Measurements from ENCODE around the gene SPATA2L. TPM values are rescaled to one million over a fixed set of nuclear protein-coding genes. Genes with fewer than 3 reads are reported as not detected.
A peak's percentile ranks its signal among the peaks of the same experiment; 100 is the strongest.

Gene SPATA2L, protein sequence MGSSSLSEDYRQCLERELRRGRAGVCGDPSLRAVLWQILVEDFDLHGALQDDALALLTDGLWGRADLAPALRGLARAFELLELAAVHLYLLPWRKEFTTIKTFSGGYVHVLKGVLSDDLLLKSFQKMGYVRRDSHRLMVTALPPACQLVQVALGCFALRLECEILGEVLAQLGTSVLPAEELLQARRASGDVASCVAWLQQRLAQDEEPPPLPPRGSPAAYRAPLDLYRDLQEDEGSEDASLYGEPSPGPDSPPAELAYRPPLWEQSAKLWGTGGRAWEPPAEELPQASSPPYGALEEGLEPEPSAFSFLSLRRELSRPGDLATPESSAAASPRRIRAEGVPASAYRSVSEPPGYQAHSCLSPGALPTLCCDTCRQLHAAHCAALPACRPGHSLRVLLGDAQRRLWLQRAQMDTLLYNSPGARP
- 1 to 10 TPM; 5.3 to 9.8 (median 8.2) TPM for polyA plus RNA-seq (ENCODE audit: insufficient read length in 4 of 4)

DNA sequence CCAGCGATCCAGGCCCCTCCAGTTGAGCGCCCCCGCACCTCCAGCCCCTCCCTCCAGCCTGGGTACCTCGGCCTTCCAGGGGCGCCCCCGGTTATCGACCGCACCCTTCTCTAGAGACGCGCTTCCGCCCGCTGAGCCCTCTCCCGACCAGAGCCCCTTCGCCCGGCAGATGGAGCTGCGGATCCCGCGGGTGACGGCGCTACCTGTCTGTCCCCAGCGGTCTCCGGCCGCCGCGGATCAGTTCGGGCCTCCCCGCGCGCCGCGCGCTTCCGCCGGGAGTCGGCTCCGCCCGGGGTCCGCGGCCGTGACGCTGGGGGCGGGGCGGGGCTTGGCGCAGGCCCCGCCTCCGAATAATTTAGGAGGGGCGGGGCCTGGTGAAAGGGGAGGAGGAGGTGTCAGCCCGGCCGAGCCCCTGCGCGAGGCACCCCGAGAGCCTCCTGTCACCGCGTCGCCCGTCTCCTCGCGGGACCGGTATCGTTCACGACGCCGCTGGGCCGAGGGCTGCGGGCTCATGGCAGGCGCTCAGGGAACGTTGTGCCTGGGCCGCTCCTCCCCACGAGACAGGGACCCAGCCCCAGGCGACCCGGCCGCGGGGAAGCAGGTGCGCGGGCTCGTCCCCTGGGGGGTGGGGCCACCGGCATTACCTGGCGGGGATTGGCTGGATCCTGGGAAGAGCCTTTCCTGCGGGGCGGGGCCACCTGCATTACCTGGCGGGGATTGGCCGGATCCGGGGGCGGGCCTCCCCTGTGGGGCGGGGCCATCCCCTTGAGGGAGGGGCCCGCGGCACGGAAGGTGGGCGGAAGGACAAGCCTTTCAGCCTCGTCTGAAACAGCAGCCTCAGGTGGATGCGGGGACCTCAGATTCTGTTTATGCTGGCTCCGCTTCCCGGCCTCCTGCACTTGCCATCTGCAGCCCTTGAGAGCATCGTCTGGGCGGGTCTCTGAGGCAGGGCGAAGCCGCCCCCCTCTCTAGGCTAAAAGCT is at the start of gene SPATA2L:
TSS of gene SPATA2L (minus strand) at position 281 of the 982 bp plus-strand sequence. CDS start 473 bp downstream, outside the sequence.
- DNase-seq (ENCODE audit: low read depth in 4 of 4, low spot score in 2 of 4), result peak in 3 of 4 donors; percentile 60 to 85 (median 84)

GRCh38 chr16:89749637-89750036 is 48.1 kb upstream of the SPATA2L start:
- no peak for DNase-seq (ENCODE audit: low read depth in 4 of 4, low spot score in 2 of 4)

DNA sequence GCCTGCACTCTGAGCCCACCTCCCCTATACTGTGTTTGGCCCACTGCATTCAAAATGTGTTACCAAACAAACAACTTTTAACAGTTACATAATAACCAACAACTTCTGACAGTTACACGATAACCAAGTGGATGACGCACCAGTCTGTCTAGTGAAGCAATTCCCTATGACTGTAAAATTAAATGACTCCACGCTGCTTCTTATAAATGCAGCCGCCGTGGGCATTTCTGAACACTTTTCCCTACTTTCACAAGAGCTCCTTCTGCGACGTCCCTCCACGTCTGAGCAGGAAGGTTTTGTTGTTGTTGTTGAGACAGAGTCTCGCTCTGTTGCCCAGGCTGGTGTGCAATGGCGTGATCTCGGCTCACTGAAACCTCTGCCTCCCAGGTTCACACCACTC is 47.4 kb upstream of the SPATA2L start:
- no peak for DNase-seq (ENCODE audit: low read depth in 4 of 4, low spot score in 2 of 4)

DNA sequence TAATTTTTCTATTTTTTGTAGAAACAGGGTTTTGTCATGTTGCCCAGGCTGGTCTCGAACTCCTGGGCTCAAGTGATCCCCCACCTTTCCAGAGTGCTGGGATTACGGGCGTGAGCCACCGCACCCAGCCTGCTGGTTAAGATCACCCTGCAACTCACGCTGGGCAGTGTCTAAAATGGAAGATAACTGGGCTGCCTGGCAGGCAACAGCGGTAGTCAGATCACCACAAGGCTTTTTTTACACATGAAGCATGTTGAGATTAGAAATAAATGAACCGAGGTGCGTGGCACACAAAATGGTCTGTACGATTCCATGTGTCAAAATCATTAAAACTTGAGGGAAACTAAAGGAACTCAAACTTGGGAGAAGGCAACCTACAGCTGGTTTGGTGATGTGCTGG is 46.6 kb upstream of the SPATA2L start:
- no peak for DNase-seq (ENCODE audit: low read depth in 4 of 4, low spot score in 2 of 4)

GRCh38 chr16:89746043-89746442 is 44.5 kb upstream of the SPATA2L start:
- no peak for DNase-seq (ENCODE audit: low read depth in 4 of 4, low spot score in 2 of 4)

DNA sequence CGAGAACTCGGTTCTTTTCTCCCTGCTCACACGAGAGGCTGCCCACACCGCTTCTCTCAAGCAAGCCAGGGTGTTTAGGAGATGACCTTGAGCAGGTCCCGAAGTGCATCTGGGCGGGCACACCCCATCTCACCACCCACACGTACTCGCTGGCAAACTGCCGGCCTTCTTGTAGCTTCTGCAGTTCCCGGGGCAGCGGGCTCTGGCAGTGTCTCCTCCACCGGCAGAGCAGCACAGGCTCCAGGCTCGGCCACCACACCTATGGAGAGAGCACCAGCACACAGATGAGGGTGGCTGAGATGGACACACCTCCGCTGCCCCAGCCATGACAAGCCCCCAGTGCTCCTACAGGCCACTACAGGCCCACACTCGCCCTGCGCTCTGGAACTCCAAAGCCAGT is 43.3 kb upstream of the SPATA2L start:
- DNase-seq (ENCODE audit: low read depth in 4 of 4, low spot score in 2 of 4), result no peak

DNA sequence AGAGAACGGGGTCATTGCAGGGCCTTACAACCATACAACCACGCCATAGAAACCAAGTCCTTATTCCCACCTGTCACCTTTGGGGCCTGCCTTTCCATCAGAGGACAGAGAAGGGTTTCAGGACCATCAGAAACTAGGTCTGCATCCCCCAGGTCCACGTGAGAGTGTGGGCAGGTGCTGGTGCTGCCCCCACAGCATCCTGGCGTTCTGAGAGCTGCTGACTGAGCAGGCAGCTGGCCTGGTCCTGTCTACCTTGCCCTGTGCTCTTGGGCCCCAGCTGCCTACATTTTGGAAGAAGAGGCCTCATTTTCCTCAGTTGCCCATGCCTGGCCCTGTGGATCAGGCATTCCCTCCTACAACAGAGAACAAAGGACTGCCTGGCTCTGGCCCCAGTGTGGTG is 41.4 kb upstream of the SPATA2L start:
- no peak for DNase-seq (ENCODE audit: low read depth in 4 of 4, low spot score in 2 of 4)

- DNase-seq (ENCODE audit: low read depth in 4 of 4, low spot score in 2 of 4), result no peak
Measured at GRCh38 chr16:89741342-89742014, 40.0 kb upstream of the SPATA2L start.

GRCh38 chr16:89739383-89739782 is 37.9 kb upstream of the SPATA2L start:
- no peak for DNase-seq (ENCODE audit: low read depth in 4 of 4, low spot score in 2 of 4)

GRCh38 chr16:89738538-89739317 is 37.2 kb upstream of the SPATA2L start:
- DNase-seq (ENCODE audit: low read depth in 4 of 4, low spot score in 2 of 4), result no peak

- DNase-seq (ENCODE audit: low read depth in 4 of 4, low spot score in 2 of 4), result no peak
Measured at GRCh38 chr16:89738072-89738377, 36.5 kb upstream of the SPATA2L start.

DNA sequence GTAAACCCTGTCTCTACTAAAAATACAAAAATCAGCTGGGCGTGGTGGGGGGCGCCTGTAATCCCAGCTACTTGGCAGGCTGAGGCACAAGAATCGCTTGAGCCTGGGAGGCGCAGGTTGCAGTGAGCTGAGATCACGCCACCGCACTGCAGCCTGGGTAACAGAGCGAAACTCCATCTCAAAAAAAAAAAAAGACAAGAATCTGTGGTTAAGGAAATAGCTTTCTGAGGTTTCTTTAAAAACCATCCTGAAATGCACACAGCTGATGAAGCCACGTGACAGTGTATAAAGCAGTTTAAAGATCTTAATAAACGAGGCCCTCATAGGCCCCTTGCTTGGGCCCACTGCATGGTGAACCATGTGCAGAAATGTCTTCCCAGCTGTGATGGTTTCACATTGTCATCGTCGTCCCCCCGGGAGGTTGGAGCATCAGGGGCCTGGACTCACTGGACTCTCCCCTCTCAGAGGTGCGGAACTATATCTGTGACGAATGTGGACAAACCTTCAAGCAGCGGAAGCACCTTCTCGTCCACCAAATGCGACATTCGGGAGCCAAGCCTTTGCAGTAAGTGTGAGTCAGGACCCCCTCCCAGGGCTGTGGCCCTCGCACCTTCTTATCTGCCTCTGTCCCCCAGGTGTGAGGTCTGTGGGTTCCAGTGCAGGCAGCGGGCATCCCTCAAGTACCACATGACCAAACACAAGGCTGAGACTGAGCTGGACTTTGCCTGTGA is 36.0 kb upstream of the SPATA2L start:
- DNase-seq (ENCODE audit: low read depth in 4 of 4, low spot score in 2 of 4), result no peak

GRCh38 chr16:89736554-89736953 is 35.0 kb upstream of the SPATA2L start:
- no peak for DNase-seq (ENCODE audit: low read depth in 4 of 4, low spot score in 2 of 4)

GRCh38 chr16:89733792-89734191 is 32.3 kb upstream of the SPATA2L start:
- no peak for DNase-seq (ENCODE audit: low read depth in 4 of 4, low spot score in 2 of 4)

- DNase-seq (ENCODE audit: low read depth in 4 of 4, low spot score in 2 of 4), result no peak
Measured at GRCh38 chr16:89733322-89733721, 31.8 kb upstream of the SPATA2L start.

DNA sequence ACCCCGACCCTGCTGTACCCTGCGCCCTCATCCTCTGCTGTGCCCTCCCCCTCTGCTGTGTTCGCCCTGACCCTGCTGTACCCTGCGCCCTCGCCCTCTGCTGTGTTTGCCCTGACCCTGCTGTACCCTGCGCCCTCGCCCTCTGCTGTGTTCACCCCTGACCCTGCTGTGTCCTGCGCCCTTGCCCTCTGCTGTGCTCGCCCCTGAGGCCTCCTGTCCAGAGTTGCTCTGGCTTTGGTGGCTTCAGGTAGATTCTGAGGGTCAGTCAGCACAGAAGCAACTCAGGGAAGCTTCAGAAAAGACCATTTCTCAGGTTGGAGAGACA is 31.4 kb upstream of the SPATA2L start:
- no peak for DNase-seq (ENCODE audit: low read depth in 4 of 4, low spot score in 2 of 4)

DNA sequence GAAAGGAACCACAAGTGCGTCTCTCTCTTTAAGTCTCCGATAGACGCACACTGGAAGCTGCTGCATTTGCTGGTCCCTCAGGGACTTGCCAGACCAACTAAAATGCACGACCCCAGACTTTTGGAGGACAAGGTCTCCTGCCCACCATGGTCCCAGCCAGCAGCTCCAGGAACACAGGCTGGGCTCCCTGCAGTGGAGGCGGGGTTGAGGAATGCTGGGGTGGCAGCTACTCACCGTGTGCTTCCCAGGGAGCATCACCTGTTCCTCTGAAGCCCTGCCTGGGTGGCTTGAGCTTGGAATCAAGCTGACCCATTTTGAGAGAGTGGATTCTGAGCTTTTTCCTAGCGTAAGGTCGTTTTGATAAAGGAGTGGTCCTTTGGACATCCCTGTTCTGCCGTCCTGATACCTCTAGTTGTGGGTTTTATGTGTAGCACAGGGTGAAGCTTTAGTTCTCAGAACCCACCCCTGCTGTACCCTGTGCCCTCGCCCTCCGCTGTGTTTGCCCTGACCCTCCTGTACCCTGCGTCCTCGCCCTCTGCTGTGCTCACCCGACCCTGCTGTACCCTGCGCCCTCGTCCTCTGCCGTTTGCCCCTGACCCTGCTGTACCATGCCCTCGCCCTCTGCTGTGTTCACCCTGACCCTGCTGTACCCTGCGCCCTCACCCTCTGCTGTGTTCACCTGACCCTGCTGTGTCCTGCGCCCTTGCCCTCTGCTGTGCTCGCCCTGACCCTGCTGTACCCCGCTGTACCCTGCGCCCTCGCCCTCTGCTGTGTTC is 30.8 kb upstream of the SPATA2L start:
- DNase-seq (ENCODE audit: low read depth in 4 of 4, low spot score in 2 of 4), result no peak

- no peak for DNase-seq (ENCODE audit: low read depth in 4 of 4, low spot score in 2 of 4)
Measured at GRCh38 chr16:89730610-89731234, 29.2 kb upstream of the SPATA2L start.
